DND-41 (cell line): ENCODE data around the gene MTHFD1.

Experiments
- ATAC-seq: fragments of 200-7000 bp; cut with Tn5 transposase; 3 replicates; pipeline ENCODE4 v1.9.1; 2021; ENCODE audit warnings: low read depth; ENCODE audit not compliant: insufficient read depth
- DNase-seq: peaks from one replicate; pipeline ENCODE4 v3.0.0-alpha.2; 2020
- H2AFZ ChIP-seq: 2 replicates; pipeline ENCODE4 v1.6.0; 2012; ENCODE audit warnings: low read depth, low read length
- H3K27ac ChIP-seq: 2 replicates; pipeline ENCODE4 v1.5.1; 2012; ENCODE audit warnings: low read length, inconsistent platforms
- H3K27me3 ChIP-seq: fragments of 200-600 bp; sonication (generic); 2 replicates; pipeline ENCODE4 v1.6.0; 2012; ENCODE audit warnings: low read length, mild to moderate bottlenecking, inconsistent platforms; ENCODE audit not compliant: insufficient read depth, poor library complexity
- H3K36me3 ChIP-seq: 2 replicates; pipeline ENCODE4 v1.5.1; 2012; ENCODE audit warnings: low read length, inconsistent platforms; ENCODE audit not compliant: insufficient read depth
- H3K4me1 ChIP-seq: 2 replicates; pipeline ENCODE4 v1.5.1; 2012; ENCODE audit warnings: mild to moderate bottlenecking, low read length; ENCODE audit not compliant: insufficient read depth
- H3K4me2 ChIP-seq: 2 replicates; pipeline ENCODE4 v1.6.0; 2012; ENCODE audit warnings: mild to moderate bottlenecking, moderate library complexity, low read length, inconsistent platforms; ENCODE audit not compliant: insufficient read depth
- H3K4me3 ChIP-seq, 2 experiments: fragments of 200-600 bp in 1 of 2; shearing (Covaris generic) in 1 of 2; 2 replicates each; pipeline ENCODE4 v1.5.1; 2012 to 2016; ENCODE audit warnings: inconsistent platforms in 2 of 2, low read length in 2 of 2, mild to moderate bottlenecking in 2 of 2, low read depth in 1 of 2, moderate library complexity in 1 of 2
- H3K79me2 ChIP-seq: 2 replicates; pipeline ENCODE4 v1.6.0; 2012; ENCODE audit warnings: low read length, inconsistent platforms; ENCODE audit not compliant: insufficient read depth
- H3K9ac ChIP-seq: 2 replicates; pipeline ENCODE4 v1.6.0; 2012; ENCODE audit warnings: low read depth, mild to moderate bottlenecking, inconsistent platforms, low read length, moderate library complexity
- H3K9me3 ChIP-seq: 2 replicates; pipeline ENCODE4 v1.5.1; 2012; ENCODE audit warnings: low read length, moderate library complexity, mild to moderate bottlenecking, inconsistent platforms; ENCODE audit not compliant: insufficient read depth, severe bottlenecking
- H4K20me1 ChIP-seq: 2 replicates; pipeline ENCODE4 v1.6.0; 2012; ENCODE audit warnings: low read length; ENCODE audit not compliant: insufficient read depth
- CTCF ChIP-seq: IDR thresholded peaks from 2 replicates; pipeline ENCODE4 v1.5.1; 2012; ENCODE audit warnings: borderline replicate concordance, low read length, moderate library complexity, mild to moderate bottlenecking; ENCODE audit not compliant: poor library complexity, severe bottlenecking; ENCODE audit errors: extremely low read depth
- EZH2 ChIP-seq: IDR thresholded peaks from 3 replicates; pipeline ENCODE4 v1.6.1; 2012; ENCODE audit warnings: borderline replicate concordance, low read depth, mild to moderate bottlenecking, moderate library complexity, low read length, inconsistent platforms; ENCODE audit not compliant: severe bottlenecking

MTHFD1 gene

GRCh38 chr14:64463873-64464272, 75.7 kb downstream of the MTHFD1 start:
- Histone ChIP-seq H3K4me3 (no peak overlapping the region), H3K4me2 (no peak overlapping the region), H3K27me3 (no peaks in the 10 kb centered on the region), H3K4me1 (peaks cover 24% of the 10 kb centered on the region), H3K36me3 (peaks cover 30% of the 10 kb centered on the region), H4K20me1 (peaks cover 13% of the 10 kb centered on the region), H3K79me2 (peaks cover 5% of the 10 kb centered on the region; the same call in 1 of the 2 replicates), H3K27ac (no peak overlapping the region), H2AFZ (no peak overlapping the region), H3K9ac (no peak overlapping the region), H3K9me3 (no peaks in the 10 kb centered on the region)
- DNase-seq (no peak), ATAC-seq (no peak)
- TF ChIP-seq CTCF = no peak
- TF ChIP-seq EZH2 = no peak

- Histone ChIP-seq H3K36me3 (peaks cover 22% of the 10 kb centered on the region), H3K9me3 (no peaks in the 10 kb centered on the region), H3K27me3 (no peaks in the 10 kb centered on the region), H3K4me1 (peaks cover 24% of the 10 kb centered on the region), H3K79me2 (peaks cover 5% of the 10 kb centered on the region; the same call in 1 of the 2 replicates), H3K9ac (peak overlapping the region; percentile 63), H4K20me1 (peaks cover 13% of the 10 kb centered on the region), H3K4me2 (peak overlapping the region; percentile 96), H3K4me3 (peak overlapping the region; percentile 19 to 73; a peak in 3 of 4 replicates), H2AFZ (peak overlapping the region; percentile 50), H3K27ac (peak overlapping the region; percentile 54)
- no peak for DNase-seq
- ATAC-seq = no peak
- TF ChIP-seq EZH2 (no peak), CTCF (no peak)
These were observed 76.5 kb downstream of the MTHFD1 start for GRCh38 chr14:64464651-64465050.

DNA sequence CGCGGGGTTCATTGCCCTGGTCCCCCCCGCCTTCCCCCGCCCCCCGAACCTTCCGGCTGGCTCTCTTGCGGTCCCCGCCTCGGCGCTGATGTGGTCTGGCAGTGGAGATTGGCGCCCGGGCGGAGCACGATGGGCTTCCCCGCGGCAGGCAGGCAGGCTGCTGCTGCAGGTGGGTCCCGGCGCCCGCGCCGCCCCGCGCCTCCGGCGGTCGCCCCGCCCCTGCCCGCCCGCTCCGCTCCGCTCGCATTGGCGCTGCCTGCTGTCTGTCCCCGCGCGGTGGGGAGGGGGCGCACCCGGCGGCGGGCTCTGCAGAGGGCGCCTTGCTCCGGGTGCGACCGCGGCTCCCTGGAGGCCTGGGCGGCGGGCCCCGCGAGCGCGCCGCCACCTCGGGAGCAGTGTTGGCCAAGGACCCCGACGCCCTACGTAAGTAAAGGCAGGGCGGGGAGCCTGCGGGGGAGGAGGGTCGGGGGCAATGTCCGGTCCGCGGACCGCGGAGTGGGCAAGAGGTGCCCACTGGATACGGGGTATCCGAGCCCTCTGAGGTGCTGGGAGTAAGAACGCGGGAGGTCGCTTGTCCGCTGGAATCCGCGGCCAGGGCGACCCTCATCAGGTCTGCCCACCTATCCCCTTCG, 77.2 kb downstream of the MTHFD1 start, which contains the start of gene AKAP5:
AKAP5 (plus strand) TSS at position 309 of the 632 bp plus-strand sequence. CDS start 2,896 bp downstream, outside the sequence.
- Histone ChIP-seq H3K27me3 (no peaks in the 10 kb centered on the region), H3K79me2 (peaks cover 5% of the 10 kb centered on the region; the same call in 1 of the 2 replicates), H3K4me3 (peak within 1 kb of the TSS; percentile 26 to 73), H3K4me2 (peak within 1 kb of the TSS; percentile 96), H3K9ac (peak within 1 kb of the TSS; percentile 63), H2AFZ (peak within 1 kb of the TSS; percentile 71), H3K36me3 (peaks cover 16% of the 10 kb centered on the region), H3K27ac (peak within 1 kb of the TSS; percentile 58), H3K4me1 (peaks cover 24% of the 10 kb centered on the region), H4K20me1 (peaks cover 13% of the 10 kb centered on the region), H3K9me3 (no peaks in the 10 kb centered on the region)
- TF ChIP-seq CTCF (peak; percentile 16), EZH2 (no peak)
- DNase-seq (peak; percentile 87), ATAC-seq (peak; percentile 97)
